Stimulated activated memory B cell treated with anti-CD40 and anti-IgM and Interleukin-4, amounts not matched to agents 10 μg/mL and 1 μg/mL and 100 μg/mL, for 72 hours (primary cell): ENCODE measurements around the gene DNTT.

Experiments
- ATAC-seq: fragments of 150-1000 bp; cut with Tn5 transposase; 2 replicates; pipeline ENCODE4 v1.10.0; 2021
- H3K27ac Mint-ChIP-seq: one replicate; pipeline ENCODE4 v1.8.0; 2022; ENCODE audit warnings: mild to moderate bottlenecking, mixed read lengths
- H3K27me3 Mint-ChIP-seq: one replicate; pipeline ENCODE4 v1.8.0; 2022; ENCODE audit warnings: mixed read lengths
- H3K36me3 Mint-ChIP-seq: one replicate; pipeline ENCODE4 v1.8.0; 2022; ENCODE audit warnings: mixed read lengths
- H3K4me1 Mint-ChIP-seq: one replicate; pipeline ENCODE4 v1.8.0; 2022; ENCODE audit warnings: mixed read lengths
- H3K4me3 Mint-ChIP-seq: one replicate; pipeline ENCODE4 v1.8.0; 2022; ENCODE audit warnings: mild to moderate bottlenecking, moderate library complexity, mixed read lengths
- H3K9me3 Mint-ChIP-seq: one replicate; pipeline ENCODE4 v1.8.0; 2022; ENCODE audit warnings: mixed read lengths

Gene DNTT

DNA sequence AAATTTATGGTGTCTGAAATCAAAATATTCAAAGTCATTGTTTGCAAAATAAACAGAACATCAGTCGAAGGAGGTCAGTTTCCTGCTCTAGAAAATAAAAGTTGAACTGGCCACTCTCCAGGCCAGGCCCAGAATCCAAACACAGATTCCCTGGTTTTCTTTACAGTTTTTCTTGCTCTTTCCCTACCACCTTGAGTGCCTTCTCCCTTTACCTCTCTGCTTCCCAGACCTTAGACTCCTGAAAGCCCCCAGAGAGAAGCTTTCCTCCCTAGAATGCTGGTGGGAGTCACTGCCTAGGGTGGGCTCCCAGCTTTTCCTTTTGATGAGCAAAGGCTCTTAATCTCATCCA lies 6.1 kb downstream of the DNTT start:
- Mint-ChIP-seq H3K27ac (no peak overlapping the region), H3K4me1 (peaks cover 10% of the 10 kb centered on the region), H3K27me3 (peaks cover 29% of the 10 kb centered on the region), H3K9me3 (no peaks in the 10 kb centered on the region), H3K36me3 (no peaks in the 10 kb centered on the region), H3K4me3 (no peak overlapping the region)
- ATAC-seq: no peak

DNA sequence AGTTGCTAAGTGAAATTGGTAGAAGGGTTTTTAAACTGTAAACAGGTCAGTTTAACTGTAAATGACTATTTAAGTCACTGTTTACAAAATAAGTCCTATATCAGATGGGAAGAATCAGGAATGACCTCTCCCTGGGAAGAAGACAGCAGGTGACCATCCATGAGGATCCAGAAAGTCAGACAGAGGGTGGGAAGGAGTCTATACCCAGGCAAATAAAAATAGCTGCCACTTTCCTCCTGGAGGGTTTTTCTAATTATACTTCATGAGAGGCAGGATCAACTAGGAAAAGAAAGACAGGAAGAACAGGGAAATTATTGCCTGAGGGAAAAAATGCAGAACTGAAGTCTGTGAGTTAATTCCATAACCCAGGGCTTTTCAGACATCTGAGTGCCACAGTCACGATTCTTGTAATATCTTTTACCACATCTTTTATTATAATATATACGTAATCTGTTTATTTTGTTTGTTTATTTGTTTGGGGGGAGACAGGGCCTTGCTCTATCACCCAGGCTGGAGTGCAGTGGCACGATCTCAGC lies 7.0 kb downstream of the DNTT start:
- Mint-ChIP-seq H3K36me3 (no peaks in the 10 kb centered on the region), H3K4me3 (no peak overlapping the region)

DNA sequence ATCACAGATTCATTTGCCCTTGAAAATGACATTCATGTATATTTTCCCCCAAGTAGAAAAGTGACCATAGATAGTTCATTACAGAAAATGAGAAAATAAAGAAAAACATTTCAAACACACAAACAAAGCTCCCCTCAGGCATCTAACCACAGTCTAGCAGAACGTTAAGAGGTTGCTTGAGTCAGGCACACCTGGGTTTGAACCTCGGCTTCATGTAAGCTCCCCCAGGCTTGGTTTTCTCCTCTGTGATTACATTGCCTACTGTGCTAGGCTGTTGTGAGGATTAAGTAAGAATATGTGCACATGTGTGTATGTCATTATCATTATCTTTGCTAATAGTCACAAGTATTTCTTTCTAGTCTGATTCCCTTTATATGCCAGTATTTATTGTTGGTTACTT lies 9.1 kb downstream of the DNTT start:
- no peak for ATAC-seq
- Mint-ChIP-seq H3K36me3 (no peaks in the 10 kb centered on the region), H3K4me1 (no peaks in the 10 kb centered on the region), H3K27me3 (peaks cover 36% of the 10 kb centered on the region), H3K4me3 (no peak overlapping the region), H3K9me3 (no peaks in the 10 kb centered on the region), H3K27ac (no peak overlapping the region)

More for the DNA sequence above, 7.0 kb downstream of the DNTT start:
- Mint-ChIP-seq H3K4me1 (peaks cover 9% of the 10 kb centered on the region), H3K9me3 (no peaks in the 10 kb centered on the region), H3K27ac (no peak overlapping the region), H3K27me3 (peaks cover 36% of the 10 kb centered on the region)
- ATAC-seq: no peak

DNA sequence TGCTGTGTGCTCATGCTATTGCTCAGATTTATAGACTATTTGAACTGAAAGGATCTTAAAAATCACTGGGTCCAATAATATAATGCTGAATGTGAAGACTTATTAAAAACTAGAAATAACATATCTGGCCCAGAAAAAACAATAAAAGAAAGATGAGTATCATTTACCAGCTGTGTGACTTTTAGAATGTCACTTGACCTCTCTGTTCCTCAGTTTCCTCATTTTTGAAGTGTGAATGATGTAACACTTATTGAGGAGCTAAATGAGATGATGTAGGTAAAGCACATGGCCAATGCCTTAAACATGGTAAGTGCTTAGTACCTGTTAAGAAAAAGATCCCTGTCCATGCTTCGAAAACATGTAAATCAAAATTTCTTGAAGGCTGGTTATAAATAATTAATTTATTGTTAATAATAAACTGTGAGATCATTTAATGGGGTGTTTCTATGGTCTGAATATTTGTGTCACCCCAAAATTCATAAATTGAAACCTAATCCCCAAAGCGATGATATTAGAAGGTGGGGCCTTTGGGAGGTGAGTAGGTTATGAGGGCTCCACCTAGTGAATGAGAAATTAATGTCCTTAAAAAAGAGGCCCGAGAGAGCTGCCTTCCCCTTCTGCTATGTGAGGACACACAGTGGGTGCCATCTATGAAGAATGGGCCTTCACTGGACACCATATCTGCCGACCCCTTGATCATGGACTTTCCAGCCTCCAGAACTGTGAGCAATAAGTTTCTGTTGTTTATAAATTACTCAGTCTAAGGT lies 13.0 kb downstream of the DNTT start:
- Mint-ChIP-seq H3K4me1 (no peaks in the 10 kb centered on the region), H3K4me3 (no peak overlapping the region), H3K27me3 (peaks cover 36% of the 10 kb centered on the region), H3K9me3 (no peaks in the 10 kb centered on the region), H3K36me3 (no peaks in the 10 kb centered on the region), H3K27ac (no peak overlapping the region)
- ATAC-seq: no peak

DNA sequence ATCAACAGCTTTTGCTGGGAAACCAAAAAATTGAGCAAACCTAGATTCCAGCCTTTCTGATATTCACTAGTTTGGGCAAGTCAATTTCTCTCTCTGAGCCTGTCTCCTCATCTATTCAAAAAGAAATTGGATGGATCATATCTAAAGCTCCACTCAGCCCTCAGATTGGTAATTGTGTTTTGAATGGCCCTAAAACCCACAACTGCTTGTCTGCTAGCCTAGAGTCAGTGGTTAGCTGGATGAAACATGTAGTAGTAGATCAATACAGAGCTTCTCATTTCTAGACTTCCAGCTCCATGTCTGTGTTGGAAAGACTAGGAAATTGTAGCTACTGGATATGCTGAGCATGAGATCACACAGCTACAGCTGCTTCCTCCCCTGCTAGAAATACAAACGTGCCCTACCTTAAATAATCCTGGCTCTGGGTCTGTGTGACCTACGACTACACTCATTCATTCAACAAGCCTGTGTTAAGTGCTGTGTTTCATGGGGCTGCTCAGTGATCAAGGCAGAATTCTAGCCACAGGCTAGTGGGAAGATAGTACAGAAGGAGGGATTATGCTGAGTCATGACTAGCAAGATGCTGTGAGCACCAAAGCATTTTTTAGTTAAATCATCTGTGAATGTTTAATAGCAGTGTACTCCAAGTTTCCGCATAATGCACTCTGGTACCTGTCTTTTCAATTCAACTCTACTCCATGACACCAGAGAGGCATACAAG lies 15.7 kb downstream of the DNTT start:
- ATAC-seq: no peak
- H3K4me1 Mint-ChIP-seq: no peaks in the 10 kb centered on the region
- no peaks in the 10 kb centered on the region for H3K9me3 Mint-ChIP-seq
- no peak overlapping the region for H3K27ac Mint-ChIP-seq
- H3K27me3 Mint-ChIP-seq: peaks cover 22% of the 10 kb centered on the region
- no peaks in the 10 kb centered on the region for H3K36me3 Mint-ChIP-seq
- no peak overlapping the region for H3K4me3 Mint-ChIP-seq

DNA sequence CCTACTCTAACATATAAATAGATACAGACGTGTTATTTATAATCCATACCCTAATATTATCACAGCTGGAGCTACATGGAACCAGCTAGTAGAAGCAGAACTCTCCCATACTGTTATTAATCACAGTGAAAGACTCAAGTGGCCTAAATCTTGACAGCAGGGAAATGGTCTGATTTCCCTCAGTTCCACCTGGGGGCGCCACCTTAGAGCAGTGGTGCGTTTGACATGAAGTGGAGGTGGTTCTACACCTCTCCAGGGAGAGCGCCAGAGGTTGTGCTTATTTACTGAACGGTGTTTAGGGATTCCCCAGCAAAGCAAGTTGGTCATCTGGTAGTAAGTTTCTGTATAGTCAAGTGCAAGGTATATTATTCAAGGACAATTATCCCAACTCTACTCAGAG lies 17.6 kb downstream of the DNTT start:
- no peaks in the 10 kb centered on the region for H3K9me3 Mint-ChIP-seq
- H3K4me3 Mint-ChIP-seq: no peak overlapping the region
- no peaks in the 10 kb centered on the region for H3K36me3 Mint-ChIP-seq
- peaks cover 3% of the 10 kb centered on the region for H3K27me3 Mint-ChIP-seq
- no peak for ATAC-seq
- peaks cover 4% of the 10 kb centered on the region for H3K4me1 Mint-ChIP-seq
- no peak overlapping the region for H3K27ac Mint-ChIP-seq

DNA sequence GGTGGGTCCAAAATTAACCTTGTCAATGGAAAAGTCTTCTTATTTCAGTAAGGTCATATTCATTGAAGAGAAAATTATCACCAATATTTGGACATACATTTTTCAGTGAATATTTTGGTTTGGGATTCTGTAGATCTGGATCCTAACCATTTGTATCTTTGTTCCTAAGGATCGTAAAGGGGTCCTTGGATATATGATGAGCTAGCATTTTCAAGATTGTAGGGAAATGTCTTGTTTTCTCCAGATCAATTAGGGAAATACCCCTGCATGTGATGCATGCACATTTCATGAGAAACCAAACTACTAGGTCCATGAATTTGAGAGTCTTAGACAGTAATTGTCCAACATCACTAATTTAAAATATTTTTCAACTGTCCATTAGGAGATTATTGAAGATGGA lies 18.0 kb downstream of the DNTT start:
- Mint-ChIP-seq H3K4me1 (peaks cover 4% of the 10 kb centered on the region), H3K36me3 (no peaks in the 10 kb centered on the region), H3K4me3 (no peak overlapping the region), H3K9me3 (no peaks in the 10 kb centered on the region), H3K27ac (no peak overlapping the region), H3K27me3 (no peaks in the 10 kb centered on the region)
- ATAC-seq: no peak

DNA sequence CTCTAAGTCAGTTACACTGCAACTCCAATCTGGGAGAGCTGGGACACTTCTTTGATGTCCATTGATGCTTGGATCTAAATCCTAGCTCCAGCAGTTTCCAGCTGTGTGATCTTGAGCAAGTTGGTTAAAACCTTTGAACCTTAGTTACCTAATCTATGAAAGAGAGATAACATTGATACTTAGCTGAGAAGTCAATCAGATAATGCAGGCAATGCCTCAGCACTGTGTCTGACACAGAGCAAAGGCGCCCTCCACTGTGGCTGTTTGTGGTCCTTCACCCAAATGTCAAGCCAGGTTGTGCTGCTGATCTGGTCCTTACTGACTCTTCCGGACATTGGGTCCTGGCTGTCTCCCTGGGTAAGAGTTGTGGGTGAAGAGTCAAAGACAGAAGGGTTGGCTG lies 20.2 kb downstream of the DNTT start:
- no peaks in the 10 kb centered on the region for H3K36me3 Mint-ChIP-seq
- peaks cover 4% of the 10 kb centered on the region for H3K4me1 Mint-ChIP-seq
- peaks cover 11% of the 10 kb centered on the region for H3K27me3 Mint-ChIP-seq
- H3K4me3 Mint-ChIP-seq: no peak overlapping the region
- no peaks in the 10 kb centered on the region for H3K9me3 Mint-ChIP-seq
- no peak overlapping the region for H3K27ac Mint-ChIP-seq
- no peak for ATAC-seq

DNA sequence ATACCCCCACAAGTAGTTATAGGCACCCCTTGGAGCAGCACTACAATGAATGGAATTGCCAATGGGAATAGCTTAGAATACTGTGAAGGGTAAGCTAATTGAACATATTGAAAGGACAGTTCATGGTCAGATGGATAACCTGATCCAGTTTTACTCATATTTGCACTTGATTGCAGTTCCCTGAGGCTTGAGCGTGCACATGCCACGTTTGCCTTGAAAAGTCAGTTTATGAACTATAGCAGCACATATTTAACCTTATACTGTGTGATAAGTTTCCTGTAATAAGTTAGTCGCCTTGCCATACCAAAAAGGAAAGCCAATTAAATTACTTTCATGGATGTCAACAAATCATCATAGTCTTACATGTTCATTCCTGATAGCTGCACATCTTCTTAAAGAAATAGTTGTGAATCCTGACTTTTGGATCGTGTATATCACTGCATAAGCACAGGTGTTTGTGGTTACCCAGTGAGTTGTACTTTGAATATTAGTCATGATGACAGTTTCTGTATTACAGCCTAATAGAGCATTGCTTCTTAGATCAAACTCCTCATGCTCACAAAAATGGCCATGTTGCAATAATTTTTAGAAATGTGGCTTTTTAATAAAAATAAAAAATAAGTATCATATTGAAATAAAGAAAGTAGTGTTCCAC lies 21.6 kb downstream of the DNTT start:
- H3K36me3 Mint-ChIP-seq: no peaks in the 10 kb centered on the region
- H3K27ac Mint-ChIP-seq: no peak overlapping the region
- H3K4me3 Mint-ChIP-seq: no peak overlapping the region
- peaks cover 4% of the 10 kb centered on the region for H3K4me1 Mint-ChIP-seq
- H3K9me3 Mint-ChIP-seq: no peaks in the 10 kb centered on the region
- peaks cover 12% of the 10 kb centered on the region for H3K27me3 Mint-ChIP-seq
- peak; percentile 75 for ATAC-seq

DNA sequence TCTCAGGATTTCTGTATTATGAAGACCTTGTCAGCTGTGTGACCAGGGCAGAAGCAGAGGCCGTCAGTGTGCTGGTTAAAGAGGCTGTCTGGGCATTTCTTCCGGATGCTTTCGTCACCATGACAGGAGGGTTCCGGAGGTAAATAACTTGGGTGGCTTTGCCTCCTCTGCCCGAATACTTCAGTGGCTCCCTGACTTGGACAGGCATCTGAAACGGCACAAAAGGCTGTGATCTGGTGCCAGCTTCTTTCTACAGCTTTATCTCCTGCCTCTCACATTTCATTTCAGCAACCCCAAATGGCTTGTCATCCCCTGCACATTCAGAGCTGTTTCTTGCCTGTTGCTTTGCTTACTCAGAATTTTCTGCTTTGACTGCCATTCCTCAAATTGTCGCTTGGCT lies 23.2 kb downstream of the DNTT start:
- H3K4me3 Mint-ChIP-seq: no peak overlapping the region
- H3K4me1 Mint-ChIP-seq: peaks cover 4% of the 10 kb centered on the region
- ATAC-seq: no peak
- no peaks in the 10 kb centered on the region for H3K36me3 Mint-ChIP-seq
- H3K27me3 Mint-ChIP-seq: peaks cover 25% of the 10 kb centered on the region
- H3K9me3 Mint-ChIP-seq: no peaks in the 10 kb centered on the region
- H3K27ac Mint-ChIP-seq: no peak overlapping the region

DNA sequence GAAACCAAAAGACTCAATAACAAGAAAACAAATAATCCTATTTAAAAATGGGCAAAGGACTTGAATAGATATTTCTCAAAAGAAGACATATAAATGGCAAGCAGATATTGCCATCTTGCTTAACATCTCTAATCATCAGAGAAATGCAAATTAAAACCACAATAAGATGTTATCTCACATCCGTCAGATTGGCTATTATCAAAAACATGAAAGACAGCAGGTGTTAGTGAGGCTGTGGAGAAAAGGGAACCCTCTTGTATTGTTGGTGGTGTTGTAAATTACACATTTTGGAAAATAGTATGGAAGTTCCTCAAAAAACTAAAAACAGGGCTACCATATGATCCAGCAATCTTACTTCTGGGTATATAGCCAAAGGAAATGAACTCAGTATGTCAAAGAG lies 28.9 kb downstream of the DNTT start:
- H3K27ac Mint-ChIP-seq: no peak overlapping the region
- ATAC-seq: no peak
- H3K4me1 Mint-ChIP-seq: peaks cover 5% of the 10 kb centered on the region
- no peaks in the 10 kb centered on the region for H3K36me3 Mint-ChIP-seq
- H3K9me3 Mint-ChIP-seq: no peaks in the 10 kb centered on the region
- no peak overlapping the region for H3K4me3 Mint-ChIP-seq
- peaks cover 31% of the 10 kb centered on the region for H3K27me3 Mint-ChIP-seq

DNA sequence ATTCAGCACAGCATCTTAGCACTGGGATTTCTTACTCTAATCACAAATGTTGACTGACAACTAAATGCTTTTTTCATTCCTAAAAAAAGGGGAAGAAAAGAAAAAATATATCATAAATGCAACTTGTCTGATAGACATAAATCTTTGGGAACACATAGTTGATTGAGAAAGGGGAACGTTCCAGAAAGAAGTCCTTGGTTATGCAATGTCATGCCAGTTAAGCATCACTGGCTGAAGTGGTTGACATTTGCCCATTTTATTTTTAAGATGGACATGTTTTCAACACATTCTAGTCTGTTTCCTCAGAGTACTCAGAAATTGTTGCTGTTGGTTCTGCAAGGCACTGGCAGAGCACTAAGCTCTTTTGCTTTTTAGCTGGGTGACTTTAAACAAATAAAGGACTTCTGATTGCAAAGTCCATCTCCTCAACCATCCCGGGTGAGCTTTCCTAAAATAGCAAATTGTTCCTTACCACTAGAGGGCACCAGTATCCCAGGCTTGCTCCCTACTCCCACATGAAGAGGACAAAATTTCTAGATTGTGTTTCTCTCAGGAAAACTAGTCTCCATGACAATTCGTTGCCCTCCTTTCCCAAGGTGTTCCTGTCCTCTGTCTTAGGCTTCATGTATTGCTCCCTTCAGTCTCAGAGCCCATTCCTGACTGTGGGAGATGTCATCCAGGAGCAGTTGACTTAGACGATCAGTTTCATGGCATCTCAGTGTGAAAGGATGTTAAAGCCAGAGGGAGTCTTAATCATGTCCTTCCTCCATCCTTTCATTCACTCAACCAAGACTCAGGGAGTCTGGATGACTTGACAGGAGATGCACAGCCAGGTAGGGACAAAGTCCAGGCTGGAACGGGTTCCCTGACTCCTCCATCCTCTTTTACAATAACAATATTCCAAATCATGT lies 30.6 kb downstream of the DNTT start:
- H3K4me1 Mint-ChIP-seq: peaks cover 5% of the 10 kb centered on the region
- H3K27ac Mint-ChIP-seq: no peak overlapping the region
- H3K36me3 Mint-ChIP-seq: no peaks in the 10 kb centered on the region
- no peak for ATAC-seq
- H3K9me3 Mint-ChIP-seq: no peaks in the 10 kb centered on the region
- H3K27me3 Mint-ChIP-seq: peaks cover 19% of the 10 kb centered on the region
- no peak overlapping the region for H3K4me3 Mint-ChIP-seq

DNA sequence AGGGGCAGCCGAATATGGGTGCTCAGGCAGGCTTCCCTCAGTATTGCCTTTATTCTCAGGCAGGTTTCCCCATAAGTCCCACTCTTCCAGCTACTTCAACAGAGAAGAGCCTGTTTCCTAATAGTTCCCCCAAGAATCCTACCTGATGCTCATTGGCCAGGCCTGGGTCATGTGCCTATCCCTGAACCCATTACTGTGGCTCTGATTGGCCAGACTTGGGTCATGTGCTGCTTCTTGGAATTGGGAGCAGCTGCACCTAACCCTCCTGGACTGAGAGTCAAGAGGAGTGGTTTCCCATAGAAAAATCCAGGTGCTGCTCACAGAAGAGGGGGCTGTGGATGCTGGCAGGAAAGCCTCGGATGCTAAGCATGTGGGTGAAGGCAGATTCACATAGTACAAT lies 32.9 kb downstream of the DNTT start:
- H3K4me3 Mint-ChIP-seq: no peak overlapping the region
- no peaks in the 10 kb centered on the region for H3K36me3 Mint-ChIP-seq
- peaks cover 10% of the 10 kb centered on the region for H3K27me3 Mint-ChIP-seq
- H3K27ac Mint-ChIP-seq: no peak overlapping the region
- no peak for ATAC-seq
- no peaks in the 10 kb centered on the region for H3K9me3 Mint-ChIP-seq
- peaks cover 5% of the 10 kb centered on the region for H3K4me1 Mint-ChIP-seq

DNA sequence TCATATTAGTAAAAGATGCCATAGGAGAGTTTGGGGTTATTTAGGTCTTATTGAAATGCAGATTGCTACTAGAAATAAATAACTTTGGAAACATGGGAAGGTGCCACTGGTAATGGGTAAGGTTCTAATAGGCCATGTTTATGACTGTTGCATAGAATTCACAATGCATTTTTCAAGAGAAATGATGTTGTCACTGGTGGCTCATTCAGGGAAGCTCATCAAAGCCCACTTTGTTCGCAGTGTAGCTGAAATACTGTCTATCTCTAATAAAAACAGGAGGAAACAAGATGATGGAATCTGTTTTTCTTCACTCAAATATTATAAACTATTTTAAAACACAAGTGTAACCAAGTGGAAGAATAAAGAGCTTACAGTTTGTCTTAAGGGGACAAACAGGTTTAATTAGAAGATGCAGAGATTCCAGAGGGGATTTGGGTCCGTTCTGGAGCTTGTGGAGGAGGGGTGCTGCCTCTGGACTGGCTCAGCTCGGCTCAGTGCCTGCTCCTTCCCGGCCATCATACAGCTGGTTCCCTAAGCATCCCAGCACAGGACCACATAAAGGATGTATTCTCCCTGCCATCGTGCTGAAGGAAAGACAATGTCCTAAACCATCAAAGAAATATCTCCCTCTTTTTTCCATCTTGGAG lies 34.2 kb downstream of the DNTT start:
- H3K4me1 Mint-ChIP-seq: no peaks in the 10 kb centered on the region
- ATAC-seq: no peak

More for the DNA sequence above, 34.2 kb downstream of the DNTT start:
- no peaks in the 10 kb centered on the region for H3K36me3 Mint-ChIP-seq
- H3K4me3 Mint-ChIP-seq: no peak overlapping the region
- no peaks in the 10 kb centered on the region for H3K9me3 Mint-ChIP-seq
- H3K27ac Mint-ChIP-seq: no peak overlapping the region
- no peaks in the 10 kb centered on the region for H3K27me3 Mint-ChIP-seq
